Ramos (cell line): Measurements from ENCODE around the gene H6PD.

ENCODE experiments used
- in situ Hi-C: fragments of 300-500 bp; cut with MboI; formaldehyde crosslinking; loops from one replicate; pipeline ENCODE4 v1.14.3; 2022; ENCODE audit warnings: low sequenced_read_pairs; ENCODE audit not compliant: unreplicated experiment

H6PD gene, protein sequence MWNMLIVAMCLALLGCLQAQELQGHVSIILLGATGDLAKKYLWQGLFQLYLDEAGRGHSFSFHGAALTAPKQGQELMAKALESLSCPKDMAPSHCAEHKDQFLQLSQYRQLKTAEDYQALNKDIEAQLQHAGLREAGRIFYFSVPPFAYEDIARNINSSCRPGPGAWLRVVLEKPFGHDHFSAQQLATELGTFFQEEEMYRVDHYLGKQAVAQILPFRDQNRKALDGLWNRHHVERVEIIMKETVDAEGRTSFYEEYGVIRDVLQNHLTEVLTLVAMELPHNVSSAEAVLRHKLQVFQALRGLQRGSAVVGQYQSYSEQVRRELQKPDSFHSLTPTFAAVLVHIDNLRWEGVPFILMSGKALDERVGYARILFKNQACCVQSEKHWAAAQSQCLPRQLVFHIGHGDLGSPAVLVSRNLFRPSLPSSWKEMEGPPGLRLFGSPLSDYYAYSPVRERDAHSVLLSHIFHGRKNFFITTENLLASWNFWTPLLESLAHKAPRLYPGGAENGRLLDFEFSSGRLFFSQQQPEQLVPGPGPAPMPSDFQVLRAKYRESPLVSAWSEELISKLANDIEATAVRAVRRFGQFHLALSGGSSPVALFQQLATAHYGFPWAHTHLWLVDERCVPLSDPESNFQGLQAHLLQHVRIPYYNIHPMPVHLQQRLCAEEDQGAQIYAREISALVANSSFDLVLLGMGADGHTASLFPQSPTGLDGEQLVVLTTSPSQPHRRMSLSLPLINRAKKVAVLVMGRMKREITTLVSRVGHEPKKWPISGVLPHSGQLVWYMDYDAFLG

DNA sequence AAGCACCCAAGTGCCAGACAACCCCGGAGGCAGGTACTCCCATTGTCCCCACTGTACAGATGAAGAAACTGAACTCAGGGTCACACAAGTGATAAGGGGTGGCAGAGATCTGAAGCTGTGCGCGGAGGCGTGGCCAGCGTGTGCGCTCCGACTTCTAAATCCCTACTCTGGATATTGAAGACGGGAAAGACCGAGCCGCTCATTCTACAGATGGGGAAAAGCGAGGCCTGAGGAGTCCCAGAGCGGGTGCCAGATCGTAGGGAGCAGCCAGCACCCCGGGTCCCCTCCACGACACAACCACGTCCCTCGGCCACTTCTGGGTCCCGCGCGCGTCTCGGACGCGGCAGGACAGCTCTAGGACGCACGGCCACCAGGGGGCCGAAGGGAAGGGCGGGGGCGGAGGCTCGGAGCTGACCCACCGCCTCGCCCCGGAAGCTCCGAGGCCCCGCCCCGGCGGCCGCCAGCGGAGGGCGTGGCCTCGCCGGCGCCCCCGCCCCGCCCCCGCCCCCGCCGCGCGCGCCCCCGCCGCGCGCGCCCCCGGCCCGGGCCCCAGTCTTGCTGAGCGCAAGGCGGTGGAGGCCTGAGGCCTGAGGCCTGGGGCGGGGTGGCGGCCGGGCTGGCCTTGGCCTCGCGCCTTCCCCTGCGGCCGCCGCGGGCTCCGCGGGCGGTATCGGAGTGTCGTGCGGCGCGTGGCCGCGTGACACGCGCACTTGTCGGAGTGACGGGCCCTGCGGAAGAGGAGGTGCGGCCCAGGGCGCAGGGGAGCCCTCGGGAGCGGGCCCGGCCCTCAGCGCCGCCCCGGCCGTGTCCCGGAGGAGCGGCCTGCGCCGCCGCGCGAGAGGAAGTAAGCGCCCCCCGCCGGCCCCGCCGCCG lies at the start of gene H6PD:
Gene H6PD (plus strand): TSS at position 552 of the 873 bp plus-strand sequence. CDS start 10,161 bp downstream, outside the sequence.
- in situ Hi-C loops = no loop called here

DNA sequence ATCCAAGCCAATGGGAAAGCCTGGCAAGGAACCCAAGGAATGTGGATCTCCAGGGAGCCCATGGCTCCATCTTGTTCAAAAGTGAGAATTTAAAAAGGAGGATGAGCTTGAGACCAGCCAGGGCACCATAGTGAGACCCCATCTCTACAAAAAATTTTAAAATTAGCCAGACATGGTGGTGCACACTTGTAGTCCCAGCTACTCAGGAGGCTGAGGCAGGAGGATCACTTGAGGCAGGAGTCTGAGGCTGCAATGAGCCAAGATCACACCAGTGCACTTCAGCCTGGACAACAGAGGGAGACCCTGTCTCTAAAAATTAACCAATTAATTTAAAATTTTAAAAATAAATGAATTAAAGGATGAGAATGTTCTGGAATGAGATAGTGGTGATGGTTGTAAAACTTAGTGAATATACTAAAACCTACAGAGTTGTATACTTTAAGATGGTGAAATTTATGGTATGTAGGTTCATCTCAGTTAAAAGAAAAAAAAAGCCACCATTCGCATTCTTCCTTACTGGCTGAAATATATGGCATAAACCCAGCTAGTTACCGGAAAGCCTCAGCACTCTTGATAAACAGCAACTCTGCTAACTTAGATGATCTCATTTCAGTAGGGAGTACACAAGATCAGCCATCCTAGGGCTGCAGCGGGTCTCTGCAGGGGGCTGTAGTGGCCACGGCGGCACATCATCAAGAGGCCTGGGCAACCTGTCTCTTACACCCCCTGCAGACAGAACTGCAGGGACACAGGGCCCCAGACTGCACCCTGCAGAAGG lies 48.3 kb upstream of the H6PD start:
- in situ Hi-C loops = no loop called here

DNA sequence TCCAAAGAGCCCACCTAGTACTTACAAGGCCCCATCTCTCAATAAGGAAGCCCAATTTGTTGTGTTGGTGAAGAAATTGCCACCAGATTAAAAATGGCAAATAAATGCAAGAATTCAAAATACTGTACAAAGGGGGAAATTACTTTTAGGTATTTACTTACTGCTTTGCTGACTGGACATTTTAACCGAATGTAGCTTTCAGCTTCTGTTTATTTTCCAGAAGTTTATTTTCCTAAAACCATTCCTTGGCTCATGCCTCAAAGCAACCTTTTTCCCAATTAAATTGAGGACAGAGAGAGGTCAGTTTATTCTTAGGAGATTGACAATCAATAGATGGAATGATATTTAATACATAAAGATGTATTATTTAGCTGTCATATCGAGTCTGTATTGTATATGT lies 47.6 kb upstream of the H6PD start:
- in situ Hi-C loops = no loop called here

DNA sequence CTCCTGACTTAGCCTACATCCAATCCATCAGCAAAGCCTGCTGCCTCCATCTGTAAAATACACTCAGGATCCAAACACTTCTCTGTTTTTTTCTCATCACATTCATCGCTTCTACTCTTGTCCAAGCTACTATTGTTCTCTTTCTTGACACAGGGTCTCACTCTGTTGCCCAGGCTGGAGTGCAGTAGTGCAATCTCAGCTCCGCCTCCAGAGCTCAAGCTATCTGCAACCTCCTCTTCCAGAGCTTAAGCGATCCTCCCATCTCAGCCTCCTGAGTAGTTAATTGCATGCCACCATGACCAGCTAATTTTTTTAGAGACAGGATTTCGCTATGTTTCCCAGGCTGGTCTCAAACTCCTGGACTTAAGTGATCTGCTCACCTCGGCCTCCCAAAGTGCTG lies 44.3 kb upstream of the H6PD start:
- in situ Hi-C loops = no loop called here

DNA sequence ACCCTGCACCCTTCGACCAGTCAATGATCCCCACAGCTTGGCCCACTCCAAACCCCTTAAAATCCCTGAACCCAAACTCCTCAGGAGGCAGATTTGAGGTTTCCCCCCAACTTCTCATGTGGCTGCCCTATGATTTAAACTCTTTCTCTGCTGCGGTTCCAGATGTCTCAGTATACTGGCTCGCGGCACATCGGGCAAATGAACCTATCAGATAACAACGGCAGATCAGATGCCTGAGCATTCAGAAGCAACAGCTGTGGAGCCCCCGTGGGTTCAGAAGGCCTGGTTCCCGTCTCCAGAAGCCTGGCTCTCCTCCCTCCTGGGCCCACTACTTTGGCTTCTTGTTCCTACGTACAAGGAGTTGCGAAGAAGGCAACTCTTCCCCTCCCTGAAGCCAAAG lies 43.3 kb upstream of the H6PD start:
- in situ Hi-C loops = no loop called here

DNA sequence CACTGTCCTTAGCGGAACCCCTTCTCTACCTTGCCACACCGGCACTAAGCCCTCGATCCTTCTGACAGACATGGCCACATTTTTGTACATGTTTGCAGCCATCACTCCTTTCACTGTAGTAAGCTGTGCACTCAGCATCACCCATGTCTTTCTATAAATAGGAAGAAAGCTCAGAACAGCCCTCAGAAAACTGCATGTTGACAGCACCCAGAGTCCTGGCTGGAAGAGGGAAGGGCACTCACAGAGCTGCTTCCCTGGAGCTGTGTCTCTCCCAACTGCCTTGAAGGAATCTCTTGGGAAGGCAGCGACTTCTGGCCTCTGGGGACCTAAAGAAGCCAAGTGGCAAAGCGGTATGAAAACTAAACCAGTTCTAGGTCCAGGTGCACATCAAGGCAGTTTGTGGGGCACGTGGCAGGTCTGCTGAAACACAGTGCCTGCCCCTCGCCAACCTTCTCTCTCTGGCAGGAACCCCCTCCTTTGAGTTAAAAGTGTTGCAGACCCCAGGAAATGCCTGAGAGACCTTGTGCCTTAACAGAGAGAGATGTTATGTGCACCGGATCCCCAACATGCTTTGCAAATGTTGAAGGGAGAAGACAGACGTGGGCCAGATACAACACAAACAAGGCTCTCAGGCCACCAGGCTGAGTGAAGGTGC lies 41.9 kb upstream of the H6PD start:
- in situ Hi-C loops = no loop called here

DNA sequence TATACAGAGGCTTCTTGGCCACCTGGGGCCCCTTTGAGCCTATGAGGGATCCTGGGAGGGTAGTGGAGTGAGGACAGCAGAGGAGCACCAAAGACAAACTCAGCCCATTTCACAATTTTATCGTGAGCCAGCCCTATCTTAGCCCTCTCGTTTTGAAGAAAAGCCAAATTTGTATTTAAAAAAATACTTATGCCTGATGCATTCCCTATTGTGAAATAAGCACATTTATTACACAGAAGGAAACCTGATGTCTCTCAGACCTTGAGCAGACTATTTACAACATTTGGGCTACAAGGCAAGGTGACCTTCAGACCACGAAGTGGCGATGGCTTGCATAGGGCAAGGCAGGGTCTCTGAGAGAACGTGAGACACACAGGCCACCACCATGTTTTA lies 41.3 kb upstream of the H6PD start:
- in situ Hi-C loops = no loop called here

DNA sequence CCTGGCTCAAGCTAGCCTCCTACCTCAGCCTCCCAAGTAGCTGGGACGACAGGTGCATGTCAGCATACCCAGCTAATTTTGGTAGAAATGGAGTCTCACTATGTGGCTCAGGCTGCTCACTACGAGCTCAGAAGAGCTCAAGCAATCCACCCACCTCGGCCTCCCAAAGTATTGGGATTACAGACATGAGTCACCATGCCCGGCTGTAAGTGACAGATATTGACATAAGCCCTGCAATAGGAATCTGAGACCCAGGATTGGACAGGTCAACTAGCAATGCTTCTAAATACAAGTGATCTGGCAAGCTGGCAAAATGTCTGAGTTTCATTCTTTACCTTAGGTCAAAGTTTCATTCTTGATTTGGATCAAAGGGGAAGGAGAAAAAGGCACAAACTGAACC lies 40.5 kb upstream of the H6PD start:
- in situ Hi-C loops = no loop called here

DNA sequence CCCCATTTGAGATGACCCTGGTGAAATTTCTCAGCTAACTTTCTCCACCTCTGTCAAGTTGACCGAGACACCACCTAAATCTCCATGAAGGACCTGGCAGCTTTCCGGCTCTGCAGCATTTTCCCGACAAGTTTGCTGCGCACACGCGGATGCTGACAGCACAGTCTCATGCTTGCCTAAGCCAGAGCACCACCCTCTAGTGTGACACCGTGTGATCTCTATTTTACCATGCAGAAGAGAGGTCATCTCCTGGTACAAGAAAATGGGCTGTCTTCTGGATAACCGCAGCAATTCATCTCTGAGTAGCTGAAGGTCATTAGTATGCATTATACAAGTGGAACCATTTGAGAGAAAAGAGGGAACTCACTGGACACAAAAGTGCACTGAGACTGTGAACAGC lies 38.9 kb upstream of the H6PD start:
- in situ Hi-C loops = no loop called here

DNA sequence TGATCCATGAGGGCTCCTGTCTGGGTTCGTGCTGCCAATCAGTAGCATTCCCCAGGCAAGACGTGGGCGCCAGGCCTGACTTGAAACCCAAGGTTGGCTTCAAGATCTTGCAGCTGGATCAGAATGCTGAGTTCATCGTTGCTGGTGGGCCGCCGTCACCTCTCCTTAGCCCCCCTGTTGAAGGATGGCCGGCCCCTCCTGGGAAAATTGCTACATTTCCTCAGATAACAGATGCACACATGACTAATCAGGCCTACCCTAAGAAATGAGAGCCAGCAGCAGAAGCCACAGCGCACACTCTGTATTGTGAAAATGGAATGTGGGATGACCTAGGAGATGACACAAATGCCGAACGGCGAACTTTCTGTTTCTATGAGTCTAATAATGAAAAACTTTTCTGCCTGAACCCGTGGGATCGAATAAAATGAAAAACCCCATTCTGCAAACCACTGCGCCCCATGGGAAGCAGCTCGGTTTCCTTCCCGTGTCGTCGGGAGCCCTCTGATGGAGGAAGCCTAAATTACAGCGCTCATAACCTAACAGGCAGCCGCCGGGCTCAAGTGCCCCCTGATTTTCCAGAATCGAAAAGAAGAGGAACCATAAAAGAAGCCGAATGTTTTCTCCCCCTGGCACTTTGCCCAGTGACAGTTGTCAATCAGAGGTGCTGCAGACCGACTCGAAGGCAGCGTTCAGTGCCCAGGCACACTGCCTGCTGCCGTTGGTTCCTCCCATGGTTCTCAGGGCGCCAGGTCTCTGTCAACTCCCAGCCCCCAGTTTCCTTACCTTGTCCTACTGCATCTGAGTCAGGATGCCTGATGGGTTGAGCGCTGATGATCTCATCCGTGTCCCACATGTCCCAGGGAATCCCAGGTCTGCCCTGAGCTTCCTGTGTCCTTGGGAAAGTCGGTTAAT lies 38.2 kb upstream of the H6PD start:
- in situ Hi-C loops = no loop called here

DNA sequence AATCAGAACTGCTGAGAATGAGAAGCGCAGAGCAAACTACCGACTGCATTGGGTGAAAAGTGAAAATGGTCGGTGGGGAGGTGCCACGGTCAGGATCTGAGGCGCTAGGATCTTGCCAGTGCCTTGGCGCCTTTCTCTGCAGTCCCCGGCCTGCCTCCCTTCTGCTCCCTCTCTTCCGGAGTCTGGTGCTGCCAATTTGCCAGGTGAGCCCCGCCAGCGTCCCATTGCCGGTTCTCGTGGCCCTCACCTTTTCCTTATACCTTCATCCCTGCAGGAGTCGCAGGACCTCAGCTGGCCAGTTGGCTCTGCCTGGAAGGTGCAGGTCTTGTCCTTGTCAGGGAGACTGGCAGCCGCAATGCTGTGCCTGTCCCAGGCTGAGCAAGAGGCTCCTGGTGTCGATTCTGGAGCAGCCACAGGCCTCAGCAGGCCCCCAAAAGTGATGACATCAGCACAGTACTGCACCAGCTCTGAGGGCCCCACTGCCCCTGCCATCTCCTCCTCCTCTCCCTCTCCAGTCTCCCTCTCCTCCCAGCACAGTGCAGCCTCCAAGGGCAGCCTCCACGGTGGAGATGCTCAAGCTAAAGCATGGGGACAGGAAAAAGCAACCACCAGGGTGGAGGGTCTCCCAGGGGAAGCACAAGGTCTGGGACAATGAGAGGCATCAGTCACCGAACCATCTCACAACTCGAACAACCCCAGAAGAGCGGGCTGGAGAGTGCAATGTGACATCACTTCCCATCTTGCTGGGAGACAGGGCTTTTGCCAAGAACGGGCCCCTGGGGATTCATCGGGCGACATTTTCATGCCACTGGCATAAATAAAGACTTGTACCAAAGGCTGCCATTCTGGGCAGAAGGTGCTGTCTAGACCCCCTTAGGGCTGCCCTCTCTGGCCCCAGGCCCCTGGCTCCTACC lies 37.1 kb upstream of the H6PD start:
- in situ Hi-C loops = no loop called here

DNA sequence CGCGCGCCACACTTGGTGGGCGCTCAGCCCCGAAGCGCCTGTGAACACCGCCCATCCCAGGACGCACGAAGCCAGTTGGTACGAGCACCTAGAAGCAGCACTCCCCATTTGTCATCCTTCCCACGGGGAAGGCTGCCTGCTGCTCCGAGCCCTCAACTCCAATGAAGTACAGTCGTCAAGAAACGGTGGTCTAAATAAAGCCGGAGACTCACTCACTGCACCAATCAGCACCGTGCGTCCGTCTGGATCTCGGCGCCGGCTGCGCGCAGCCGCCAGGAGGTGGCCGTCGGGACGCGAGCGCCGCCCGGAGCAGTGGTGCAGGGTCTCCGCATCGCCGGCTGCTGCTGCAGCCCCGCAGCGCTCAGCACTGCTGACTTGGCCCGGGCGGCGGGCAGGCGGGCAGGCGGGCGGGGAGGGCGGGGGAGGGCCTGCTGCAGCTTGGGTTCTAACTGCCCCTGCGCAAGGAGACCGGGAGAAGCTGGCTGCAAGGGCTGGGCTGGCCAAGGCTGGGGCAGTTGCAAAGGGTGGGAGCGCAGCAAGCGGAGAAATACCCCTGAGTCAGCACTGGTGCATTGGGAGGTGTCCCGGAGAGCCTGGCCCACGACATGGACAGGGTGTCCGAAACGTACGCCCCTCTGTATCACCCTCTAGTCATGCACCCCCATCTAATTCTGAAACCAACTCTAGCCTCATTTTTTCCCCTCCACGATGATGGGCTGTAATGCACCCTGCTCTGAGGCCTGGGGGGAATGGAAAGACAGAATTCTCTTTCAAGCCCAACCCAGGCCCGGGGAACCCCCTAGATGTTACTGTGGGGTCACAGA lies 35.8 kb upstream of the H6PD start:
- in situ Hi-C loops = no loop called here

DNA sequence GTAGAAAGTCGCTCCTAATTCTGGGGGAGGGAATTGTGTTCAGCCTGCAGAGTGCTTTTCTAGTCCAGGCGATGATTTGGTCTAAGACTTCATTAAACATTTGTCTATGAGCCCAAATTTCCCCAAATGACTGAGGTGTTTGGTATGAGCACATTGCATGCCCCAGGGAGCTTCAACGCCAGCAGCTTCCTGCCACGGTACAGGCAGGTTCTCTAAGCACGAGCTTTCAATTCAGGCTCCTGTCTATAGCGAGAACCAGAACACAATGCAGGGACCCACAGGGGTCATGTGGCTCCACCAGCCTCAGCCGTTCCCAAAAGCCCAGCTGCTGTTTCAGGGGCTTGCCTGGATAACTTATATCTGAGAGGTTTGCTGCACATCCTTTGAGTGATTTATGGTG lies 34.1 kb upstream of the H6PD start:
- in situ Hi-C loops = no loop called here

DNA sequence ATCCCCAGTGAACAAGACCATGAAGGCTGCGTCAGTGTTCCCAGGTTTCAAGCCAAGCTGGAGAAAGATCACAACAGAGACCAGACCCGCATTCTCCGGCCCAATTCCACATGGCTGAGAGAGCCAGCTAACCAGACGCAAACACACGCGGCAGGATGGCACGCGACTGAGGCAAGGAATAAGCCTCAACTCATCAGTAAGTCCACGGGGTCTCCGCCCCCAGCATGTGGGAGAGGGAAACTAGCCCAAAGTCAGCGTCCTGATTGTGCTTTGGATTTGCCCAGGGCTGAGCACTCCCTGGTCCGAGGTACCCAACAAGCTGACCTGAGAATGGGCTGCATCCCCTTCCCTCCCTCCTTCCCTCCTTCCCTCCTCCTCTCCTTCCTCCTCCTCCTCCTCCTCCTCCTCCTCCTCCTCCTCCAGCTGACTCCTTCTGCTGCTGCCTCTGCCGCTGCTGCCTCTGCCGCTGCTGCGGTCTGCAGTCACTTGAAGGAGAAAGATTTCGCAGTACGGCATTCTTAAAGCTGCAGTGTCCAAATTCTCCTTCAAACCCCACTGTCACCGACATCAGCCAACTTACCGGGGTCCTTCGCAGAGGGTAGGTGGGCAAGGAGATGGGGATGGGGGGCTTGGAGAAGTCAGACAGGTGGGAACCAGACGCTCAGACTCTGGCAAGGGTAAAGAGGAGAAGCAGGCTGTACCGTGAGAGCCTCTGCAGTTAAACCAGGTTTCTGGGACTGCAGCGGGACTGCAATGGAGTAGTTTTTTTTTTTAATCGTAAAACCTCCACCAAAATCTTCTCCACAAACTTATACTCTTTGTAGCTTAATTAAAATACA lies 33.0 kb upstream of the H6PD start:
- in situ Hi-C loops = no loop called here

DNA sequence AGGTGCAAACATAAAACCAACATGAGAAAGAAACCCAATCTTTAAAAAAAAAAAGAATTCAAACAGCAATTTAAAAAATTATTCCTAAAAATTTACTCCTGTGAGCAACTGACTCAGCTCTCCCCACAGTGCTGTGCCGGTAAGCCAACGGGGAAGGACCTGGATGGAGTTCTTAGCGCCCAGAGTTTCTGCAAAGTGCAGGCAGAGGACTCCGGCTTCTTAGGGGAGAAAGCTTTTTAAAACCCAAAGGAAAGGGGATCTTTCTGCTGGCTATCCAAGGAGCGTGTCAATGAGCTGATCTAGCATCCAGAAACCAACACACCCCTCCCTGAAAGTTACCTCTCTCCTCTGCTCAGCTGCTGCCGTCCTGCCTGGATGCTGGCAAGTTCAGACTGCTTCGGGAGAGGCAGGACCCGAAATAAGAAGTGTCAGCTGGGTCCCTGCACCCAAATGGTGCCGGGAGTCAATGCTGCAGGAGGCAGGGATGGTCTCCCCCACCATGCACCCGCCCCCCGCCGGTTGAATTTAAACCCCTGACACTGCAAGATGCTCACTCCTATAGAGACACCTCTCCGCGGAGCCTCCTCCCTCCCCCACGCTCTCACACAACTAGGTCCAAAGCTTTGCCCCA lies 32.2 kb upstream of the H6PD start:
- in situ Hi-C loops = no loop called here
